Prostate gland (tissue), 2 donors: Measurements from ENCODE around the gene ANKRD23. TPM values are rescaled to one million over a fixed set of nuclear protein-coding genes. Genes with fewer than 3 reads are reported as not detected.
"Not testable (repeated sequence)": the region's sequence is repeated elsewhere in the genome, so short reads cannot be mapped to it uniquely, and the experiment has no call there.

Experiments
- DNase-seq: peaks from one replicate; pipeline ENCODE4 v3.0.0-alpha.2; 2019; ENCODE audit warnings: low spot score
- H3K27ac ChIP-seq, 2 donors: fragments of 200-600 bp; sonication (generic); 2 replicates each; pipeline ENCODE4 v1.5.1; 2017 to 2019
- H3K27me3 ChIP-seq: fragments of 200-600 bp; sonication (generic); replicated peaks from 2 replicates; pipeline ENCODE4 v1.5.1; 2019; ENCODE audit not compliant: insufficient read depth
- H3K36me3 ChIP-seq, 2 donors: fragments of 200-600 bp; sonication (generic); 1 replicate in 1 of 2; 2 replicates in 1 of 2; pipeline versions ENCODE4 v1.5.1 to v1.8.1; 2017 to 2019
- H3K4me1 ChIP-seq: fragments of 200-600 bp; sonication (generic); replicated peaks from 2 replicates; pipeline ENCODE4 v1.5.1; 2019
- H3K4me3 ChIP-seq, 2 donors: fragments of 200-600 bp; sonication (generic); 2 replicates each; pipeline ENCODE4 v1.5.1; 2017 to 2019
- H3K9me3 ChIP-seq: fragments of 200-600 bp; sonication (generic); 2 replicates; pipeline ENCODE4 v1.5.1; 2017
- POLR2A ChIP-seq: fragments of 450-650 bp; IDR thresholded peaks from one replicate; pipeline ENCODE4 v1.6.1; 2016; ENCODE audit warnings: antibody characterized with exemption, mild to moderate bottlenecking
- POLR2AphosphoS5 ChIP-seq: sonication (generic); formaldehyde crosslinking; IDR thresholded peaks from one replicate; pipeline ENCODE4 v1.6.1; 2017; ENCODE audit warnings: antibody characterized with exemption
- WGBS: methylation state at CpG from one replicate; pipeline ENCODE4 v1.1.5; 2018; 5-methylcytosine and 5-hydroxymethylcytosine counted together
- intact Hi-C: fragments of 100-400 bp; cut with DNase I; formaldehyde crosslinking; loops from one replicate; pipeline ENCODE4 v1.14.2; 2022
- total RNA-seq, 2 donors: library from RNA; depleted of rRNA; stranded (reverse); fragments of >200 nt; gene quantifications; one replicate each; pipeline ENCODE4 v1.1.0, GENCODE V29; 2016
- TF ChIP-seq, protein P1 (sequence below), 4 experiments: fragments of 200-600 bp in 2 of 4; fragments of 450-650 bp in 2 of 4; sonication (generic) in 2 of 4; IDR thresholded peaks; 1 replicate in 3 of 4; 2 replicates in 1 of 4; pipeline ENCODE4 v1.5.1; 2016 to 2019; ENCODE audit warnings: antibody characterized with exemption in 4 of 4, mild to moderate bottlenecking in 2 of 4, moderate library complexity in 2 of 4

ANKRD23 gene
- 10 to 100 TPM; 11.4 to 15.2 TPM for total RNA-seq

GRCh38 chr2:96843538-96844268 lies at the start of gene ANKRD23:
Gene ANKRD23, minus strand, starts transcription at chr2:96844021. Its CDS starts 29 bp downstream, at chr2:96843992.
- H3K27me3 ChIP-seq: no peaks in the 10 kb centered on the region
- 95% methylated on average over 14 of the region's 14 CpGs for WGBS
- no peak within 1 kb of the TSS for H3K27ac ChIP-seq
- no peak within 1 kb of the TSS for H3K4me3 ChIP-seq
- no peaks in the 10 kb centered on the region for H3K36me3 ChIP-seq
- H3K9me3 ChIP-seq: no peaks in the 10 kb centered on the region
- no peak for DNase-seq
- H3K4me1 ChIP-seq: no peaks in the 10 kb centered on the region
- TF ChIP-seq POLR2A (no peak), POLR2AphosphoS5 (no peak)
- TF ChIP-seq, protein P1, sequence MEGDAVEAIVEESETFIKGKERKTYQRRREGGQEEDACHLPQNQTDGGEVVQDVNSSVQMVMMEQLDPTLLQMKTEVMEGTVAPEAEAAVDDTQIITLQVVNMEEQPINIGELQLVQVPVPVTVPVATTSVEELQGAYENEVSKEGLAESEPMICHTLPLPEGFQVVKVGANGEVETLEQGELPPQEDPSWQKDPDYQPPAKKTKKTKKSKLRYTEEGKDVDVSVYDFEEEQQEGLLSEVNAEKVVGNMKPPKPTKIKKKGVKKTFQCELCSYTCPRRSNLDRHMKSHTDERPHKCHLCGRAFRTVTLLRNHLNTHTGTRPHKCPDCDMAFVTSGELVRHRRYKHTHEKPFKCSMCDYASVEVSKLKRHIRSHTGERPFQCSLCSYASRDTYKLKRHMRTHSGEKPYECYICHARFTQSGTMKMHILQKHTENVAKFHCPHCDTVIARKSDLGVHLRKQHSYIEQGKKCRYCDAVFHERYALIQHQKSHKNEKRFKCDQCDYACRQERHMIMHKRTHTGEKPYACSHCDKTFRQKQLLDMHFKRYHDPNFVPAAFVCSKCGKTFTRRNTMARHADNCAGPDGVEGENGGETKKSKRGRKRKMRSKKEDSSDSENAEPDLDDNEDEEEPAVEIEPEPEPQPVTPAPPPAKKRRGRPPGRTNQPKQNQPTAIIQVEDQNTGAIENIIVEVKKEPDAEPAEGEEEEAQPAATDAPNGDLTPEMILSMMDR (IDR thresholded peaks at IDR 0.05): no peak
- intact Hi-C loops: no loop called here

DNA sequence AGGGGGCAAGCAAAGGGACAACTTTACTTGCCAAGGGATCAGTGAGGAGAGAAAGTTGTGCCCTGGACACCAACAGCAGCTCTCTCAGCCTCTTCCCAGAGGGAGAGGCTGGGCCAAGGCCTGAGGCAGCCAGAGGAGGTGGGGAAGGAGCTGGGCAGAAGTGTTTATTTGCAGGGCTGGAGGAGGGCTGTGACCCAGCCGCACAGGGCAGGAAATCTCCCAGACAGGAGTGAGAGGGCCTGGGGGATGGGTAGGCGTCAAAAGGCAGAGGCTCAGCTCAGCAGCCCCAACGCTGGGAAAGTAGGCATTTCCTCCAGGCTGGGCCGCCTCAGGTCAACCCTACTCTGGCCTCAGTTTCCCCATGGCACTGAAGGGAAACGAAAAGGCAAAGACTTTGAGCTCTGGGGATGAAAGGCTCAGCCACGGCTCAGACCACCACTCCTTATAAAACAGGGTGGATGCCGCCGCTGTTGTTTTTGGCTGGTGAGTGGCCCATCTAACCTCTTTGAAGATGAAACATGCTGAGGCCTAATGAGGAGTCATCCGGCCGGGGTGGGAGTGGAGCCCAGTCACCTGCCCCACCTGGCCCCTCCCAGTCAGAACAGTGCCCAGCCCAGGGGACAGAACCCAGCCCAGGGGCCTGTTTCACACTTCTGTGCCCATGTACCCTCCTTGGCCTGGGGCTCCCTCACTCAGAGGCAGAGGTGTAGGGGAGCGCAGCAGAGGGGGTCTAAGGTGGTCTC lies 47.9 kb upstream of the ANKRD23 start:
- no peak overlapping the region for H3K4me3 ChIP-seq
- no peaks in the 10 kb centered on the region for H3K36me3 ChIP-seq
- TF ChIP-seq, protein P1 (IDR thresholded peaks at IDR 0.05): no peak
- TF ChIP-seq POLR2A (no peak), POLR2AphosphoS5 (peak; percentile 6)
- peak overlapping the region in 1 of 2 donors; percentile 7 for H3K27ac ChIP-seq
- H3K4me1 ChIP-seq: peaks cover 19% of the 10 kb centered on the region
- DNase-seq: no peak
- 58% methylated on average over 11 of the region's 11 CpGs for WGBS
- no peaks in the 10 kb centered on the region for H3K9me3 ChIP-seq
- H3K27me3 ChIP-seq: no peaks in the 10 kb centered on the region
- intact Hi-C loops: no loop called here

GRCh38 chr2:96890726-96891385 lies 47.0 kb upstream of the ANKRD23 start:
- Histone ChIP-seq H3K36me3 (no peaks in the 10 kb centered on the region), H3K27ac (no peak overlapping the region), H3K4me1 (peaks cover 19% of the 10 kb centered on the region), H3K27me3 (no peaks in the 10 kb centered on the region), H3K4me3 (no peak overlapping the region), H3K9me3 (no peaks in the 10 kb centered on the region)
- intact Hi-C loops: no loop called here
- TF ChIP-seq POLR2AphosphoS5 (no peak), POLR2A (no peak)
- TF ChIP-seq, protein P1 (IDR thresholded peaks at IDR 0.05): no peak
- 71% methylated on average over 6 of the region's 6 CpGs for WGBS
- DNase-seq: no peak

GRCh38 chr2:96890252-96890651 lies 46.4 kb upstream of the ANKRD23 start:
- H3K9me3 ChIP-seq: no peaks in the 10 kb centered on the region
- intact Hi-C loops: no loop called here
- H3K27me3 ChIP-seq: no peaks in the 10 kb centered on the region
- H3K27ac ChIP-seq: no peak overlapping the region
- 87% methylated on average over 7 of the region's 7 CpGs for WGBS
- TF ChIP-seq, protein P1 (IDR thresholded peaks at IDR 0.05): no peak
- TF ChIP-seq POLR2A: no peak
- no peaks in the 10 kb centered on the region for H3K36me3 ChIP-seq
- DNase-seq: no peak
- H3K4me3 ChIP-seq: no peak overlapping the region
- H3K4me1 ChIP-seq: peaks cover 19% of the 10 kb centered on the region

GRCh38 chr2:96889502-96889901 lies 45.7 kb upstream of the ANKRD23 start:
- intact Hi-C loops, H3K9me3 ChIP-seq, H3K4me3 ChIP-seq, H3K36me3 ChIP-seq, DNase-seq, H3K27me3 ChIP-seq: not testable (repeated sequence)
- peak overlapping the region in 1 of 2 donors; percentile 86 for H3K27ac ChIP-seq
- 93% methylated on average over 5 of the region's 5 CpGs for WGBS
- peaks cover 19% of the 10 kb centered on the region for H3K4me1 ChIP-seq
